VCaP (cell line): ENCODE data around the gene MAMDC4.

ENCODE experiments used
- H3K27ac ChIP-seq: fragments of 450-650 bp; 2 replicates; pipeline ENCODE4 v1.5.1; 2017
- CTCF ChIP-seq: fragments of 450-650 bp; conservative IDR thresholded peaks from 2 replicates; pipeline ENCODE4 v1.5.1; 2017; ENCODE audit warnings: mild to moderate bottlenecking, moderate library complexity

Gene MAMDC4

GRCh38 chr9:136885950-136886578 is 33.9 kb downstream of the MAMDC4 start, which contains the start of gene TRAF2:
TSS of gene TRAF2 (plus strand) at chr9:136886516. CDS start at chr9:136898741, 12,225 bp downstream.
- peak within 1 kb of the TSS; percentile 95 for H3K27ac ChIP-seq
- TF ChIP-seq CTCF: no peak

GRCh38 chr9:136886610-136887597 is 34.8 kb downstream of the MAMDC4 start:
- peak overlapping the region; percentile 95 for H3K27ac ChIP-seq

GRCh38 chr9:136888454-136888853 is 36.3 kb downstream of the MAMDC4 start:
- peak overlapping the region; percentile 95; the same call in 1 of the 2 replicates for H3K27ac ChIP-seq
- no peak for TF ChIP-seq CTCF

More at GRCh38 chr9:136886610-136887597, 34.8 kb downstream of the MAMDC4 start:
- TF ChIP-seq CTCF: no peak

- H3K27ac ChIP-seq: no peak overlapping the region
- no peak for TF ChIP-seq CTCF
Measured at GRCh38 chr9:136889858-136890257, 37.7 kb downstream of the MAMDC4 start.

- H3K27ac ChIP-seq: no peak overlapping the region
- no peak for TF ChIP-seq CTCF
Measured at GRCh38 chr9:136890661-136891060, 38.5 kb downstream of the MAMDC4 start.

GRCh38 chr9:136896027-136896426 is 43.9 kb downstream of the MAMDC4 start:
- TF ChIP-seq CTCF: no peak
- peak overlapping the region; percentile 1; the same call in 1 of the 2 replicates for H3K27ac ChIP-seq

- peak overlapping the region; percentile 15; the same call in 1 of the 2 replicates for H3K27ac ChIP-seq
- no peak for TF ChIP-seq CTCF
Measured at GRCh38 chr9:136898483-136899100, 46.4 kb downstream of the MAMDC4 start.
